SK-N-SH treated with all-trans-retinoic acid at 6 μM for 48 hours (cell line): ENCODE data around the gene CNTNAP2.

ENCODE experiments used
- GLIS3 ChIP-seq: fragments of 250-450 bp; sonication (Bioruptor Pico); IDR thresholded peaks from 2 replicates; pipeline ENCODE4 v1.5.0; 2020; ENCODE audit warnings: mild to moderate bottlenecking, moderate library complexity
- ISL1 ChIP-seq: fragments of 250-450 bp; sonication (Bioruptor Pico); IDR thresholded peaks from 2 replicates; pipeline ENCODE4 v2.1.2; 2022; ENCODE audit warnings: mild to moderate bottlenecking, moderate library complexity
- RARB ChIP-seq: fragments of 250-450 bp; sonication (Bioruptor Pico); IDR thresholded peaks from 2 replicates; pipeline ENCODE4 v1.8.0; 2021; ENCODE audit warnings: mild to moderate bottlenecking, moderate library complexity
- SNAI2 ChIP-seq: fragments of 250-450 bp; sonication (Bioruptor Pico); IDR thresholded peaks from 2 replicates; pipeline ENCODE4 v1.5.0; 2020; ENCODE audit warnings: mild to moderate bottlenecking, moderate library complexity
- TCF4 ChIP-seq: fragments of 250-450 bp; sonication (Bioruptor Pico); IDR thresholded peaks from 2 replicates; pipeline ENCODE4 v1.8.0; 2021; ENCODE audit warnings: mild to moderate bottlenecking, moderate library complexity, borderline replicate concordance
- ZC3H10 ChIP-seq: fragments of 250-450 bp; sonication (Bioruptor Pico); IDR thresholded peaks from 2 replicates; pipeline ENCODE4 v1.5.1; 2021; ENCODE audit warnings: mild to moderate bottlenecking, moderate library complexity
- ZFP3 ChIP-seq: fragments of 250-450 bp; sonication (Bioruptor Pico); IDR thresholded peaks from 2 replicates; pipeline ENCODE4 v1.5.0; 2020; ENCODE audit warnings: mild to moderate bottlenecking, moderate library complexity
- ZFP30 ChIP-seq: fragments of 450-650 bp; formaldehyde crosslinking; IDR thresholded peaks from 2 replicates; pipeline ENCODE4 v1.5.0; 2022; ENCODE audit warnings: mild to moderate bottlenecking, moderate library complexity
- ZNF70 ChIP-seq: fragments of 450-650 bp; formaldehyde crosslinking; IDR thresholded peaks from 2 replicates; pipeline ENCODE4 v1.5.0; 2020; ENCODE audit warnings: mild to moderate bottlenecking, moderate library complexity
- TF ChIP-seq, protein P1 (sequence below): fragments of 250-450 bp; sonication (Bioruptor Pico); IDR thresholded peaks from 2 replicates; pipeline ENCODE4 v1.8.0; 2020; ENCODE audit warnings: mild to moderate bottlenecking, moderate library complexity, borderline replicate concordance
- TF ChIP-seq, protein P2 (sequence below): fragments of 250-450 bp; sonication (Bioruptor Pico); IDR thresholded peaks from 2 replicates; pipeline ENCODE4 v1.8.0; 2021; ENCODE audit warnings: low read depth, mild to moderate bottlenecking, moderate library complexity, borderline replicate concordance
- TF ChIP-seq, protein P3 (sequence below): fragments of 250-450 bp; sonication (Bioruptor Pico); IDR thresholded peaks from 2 replicates; pipeline ENCODE4 v1.5.1; 2020; ENCODE audit warnings: low read depth, mild to moderate bottlenecking, moderate library complexity

DNA sequence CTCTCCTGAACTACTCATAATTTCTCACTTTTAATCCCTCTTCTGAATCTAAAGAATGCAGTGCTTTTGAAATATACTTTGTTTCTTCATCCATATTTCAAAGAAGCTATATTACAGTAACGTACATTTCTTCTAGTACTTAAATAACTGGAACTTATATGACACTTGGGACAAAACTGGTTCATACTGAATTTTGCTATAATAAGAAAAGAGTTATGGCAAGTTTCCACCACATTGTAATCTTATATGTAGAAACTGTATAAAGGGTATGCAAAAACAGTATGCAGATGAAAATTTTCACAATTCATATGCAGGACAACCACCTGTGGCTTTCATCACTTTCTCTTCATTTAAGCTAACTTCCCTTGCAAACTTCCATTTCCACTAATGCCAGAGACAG, 785.7 kb downstream of the CNTNAP2 start:
- TF ChIP-seq ZFP30 (CRISPR knock-in tag): no peak
- TF ChIP-seq, protein P1, sequence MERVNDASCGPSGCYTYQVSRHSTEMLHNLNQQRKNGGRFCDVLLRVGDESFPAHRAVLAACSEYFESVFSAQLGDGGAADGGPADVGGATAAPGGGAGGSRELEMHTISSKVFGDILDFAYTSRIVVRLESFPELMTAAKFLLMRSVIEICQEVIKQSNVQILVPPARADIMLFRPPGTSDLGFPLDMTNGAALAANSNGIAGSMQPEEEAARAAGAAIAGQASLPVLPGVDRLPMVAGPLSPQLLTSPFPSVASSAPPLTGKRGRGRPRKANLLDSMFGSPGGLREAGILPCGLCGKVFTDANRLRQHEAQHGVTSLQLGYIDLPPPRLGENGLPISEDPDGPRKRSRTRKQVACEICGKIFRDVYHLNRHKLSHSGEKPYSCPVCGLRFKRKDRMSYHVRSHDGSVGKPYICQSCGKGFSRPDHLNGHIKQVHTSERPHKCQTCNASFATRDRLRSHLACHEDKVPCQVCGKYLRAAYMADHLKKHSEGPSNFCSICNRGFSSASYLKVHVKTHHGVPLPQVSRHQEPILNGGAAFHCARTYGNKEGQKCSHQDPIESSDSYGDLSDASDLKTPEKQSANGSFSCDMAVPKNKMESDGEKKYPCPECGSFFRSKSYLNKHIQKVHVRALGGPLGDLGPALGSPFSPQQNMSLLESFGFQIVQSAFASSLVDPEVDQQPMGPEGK (CRISPR knock-in tag): no peak
- no peak for TF ChIP-seq ZFP3 (CRISPR knock-in tag)
- TF ChIP-seq, protein P2, sequence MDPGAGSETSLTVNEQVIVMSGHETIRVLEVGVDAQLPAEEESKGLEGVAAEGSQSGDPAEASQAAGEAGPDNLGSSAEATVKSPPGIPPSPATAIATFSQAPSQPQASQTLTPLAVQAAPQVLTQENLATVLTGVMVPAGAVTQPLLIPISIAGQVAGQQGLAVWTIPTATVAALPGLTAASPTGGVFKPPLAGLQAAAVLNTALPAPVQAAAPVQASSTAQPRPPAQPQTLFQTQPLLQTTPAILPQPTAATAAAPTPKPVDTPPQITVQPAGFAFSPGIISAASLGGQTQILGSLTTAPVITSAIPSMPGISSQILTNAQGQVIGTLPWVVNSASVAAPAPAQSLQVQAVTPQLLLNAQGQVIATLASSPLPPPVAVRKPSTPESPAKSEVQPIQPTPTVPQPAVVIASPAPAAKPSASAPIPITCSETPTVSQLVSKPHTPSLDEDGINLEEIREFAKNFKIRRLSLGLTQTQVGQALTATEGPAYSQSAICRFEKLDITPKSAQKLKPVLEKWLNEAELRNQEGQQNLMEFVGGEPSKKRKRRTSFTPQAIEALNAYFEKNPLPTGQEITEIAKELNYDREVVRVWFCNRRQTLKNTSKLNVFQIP (CRISPR knock-in tag): no peak
- no peak for TF ChIP-seq ISL1 (CRISPR knock-in tag)
- no peak for TF ChIP-seq ZC3H10 (CRISPR knock-in tag)
- no peak for TF ChIP-seq RARB
- TF ChIP-seq GLIS3: no peak
- no peak for TF ChIP-seq SNAI2 (CRISPR knock-in tag)
- no peak for TF ChIP-seq ZNF70 (CRISPR knock-in tag)
- TF ChIP-seq, protein P3, sequence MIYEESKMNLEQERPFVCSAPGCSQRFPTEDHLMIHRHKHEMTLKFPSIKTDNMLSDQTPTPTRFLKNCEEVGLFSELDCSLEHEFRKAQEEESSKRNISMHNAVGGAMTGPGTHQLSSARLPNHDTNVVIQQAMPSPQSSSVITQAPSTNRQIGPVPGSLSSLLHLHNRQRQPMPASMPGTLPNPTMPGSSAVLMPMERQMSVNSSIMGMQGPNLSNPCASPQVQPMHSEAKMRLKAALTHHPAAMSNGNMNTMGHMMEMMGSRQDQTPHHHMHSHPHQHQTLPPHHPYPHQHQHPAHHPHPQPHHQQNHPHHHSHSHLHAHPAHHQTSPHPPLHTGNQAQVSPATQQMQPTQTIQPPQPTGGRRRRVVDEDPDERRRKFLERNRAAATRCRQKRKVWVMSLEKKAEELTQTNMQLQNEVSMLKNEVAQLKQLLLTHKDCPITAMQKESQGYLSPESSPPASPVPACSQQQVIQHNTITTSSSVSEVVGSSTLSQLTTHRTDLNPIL (CRISPR knock-in tag): no peak
- TF ChIP-seq TCF4 (CRISPR knock-in tag): no peak
